ENCODE data around the gene MTMR3.

Gene MTMR3

GRCh38 chr22:30044369-30044768 lies 161.4 kb downstream of the MTMR3 start:
- TF ChIP-seq CREB1 (IDR thresholded peaks at IDR 0.05; ENCODE audit: low read depth) (no peak), TEAD4 (IDR thresholded peaks at IDR 0.05) (no peak), YY1 (IDR thresholded peaks at IDR 0.05; ENCODE audit: low read depth) (no peak), MAX (IDR thresholded peaks at IDR 0.05) (no peak), EP300 (IDR thresholded peaks at IDR 0.05; ENCODE audit: borderline replicate concordance) (no peak), NFIC (IDR thresholded peaks at IDR 0.05) (peak; percentile 29; the same call in 1 of the 2 replicates)

GRCh38 chr22:30044881-30045493 lies 162.0 kb downstream of the MTMR3 start:
- TF ChIP-seq TCF12 (IDR thresholded peaks at IDR 0.05; ENCODE audit: low read depth) (no peak), FOXM1 (IDR thresholded peaks at IDR 0.05; ENCODE audit: borderline replicate concordance, low read depth) (no peak), RAD21 (IDR thresholded peaks at IDR 0.05; ENCODE audit: low read depth) (no peak), YY1 (IDR thresholded peaks at IDR 0.05; ENCODE audit: low read depth) (no peak), EP300 (IDR thresholded peaks at IDR 0.05; ENCODE audit: borderline replicate concordance) (no peak)

- TF ChIP-seq ZBTB7A (IDR thresholded peaks at IDR 0.05; ENCODE audit: low read depth) (no peak), FOXM1 (IDR thresholded peaks at IDR 0.05; ENCODE audit: borderline replicate concordance, low read depth) (no peak), MAX (IDR thresholded peaks at IDR 0.05) (no peak), EP300 (IDR thresholded peaks at IDR 0.05; ENCODE audit: borderline replicate concordance) (no peak), TCF12 (IDR thresholded peaks at IDR 0.05; ENCODE audit: low read depth) (no peak), RAD21 (IDR thresholded peaks at IDR 0.05; ENCODE audit: low read depth) (no peak), YY1 (IDR thresholded peaks at IDR 0.05; ENCODE audit: low read depth) (no peak), EGR1 (IDR thresholded peaks at IDR 0.05) (no peak), USF1 (IDR thresholded peaks at IDR 0.05) (no peak), NFIC (IDR thresholded peaks at IDR 0.05) (no peak), TAF1 (IDR thresholded peaks at IDR 0.05; ENCODE audit: low read depth) (no peak), TEAD4 (IDR thresholded peaks at IDR 0.05) (no peak), CREB1 (IDR thresholded peaks at IDR 0.05; ENCODE audit: low read depth) (no peak), REST (IDR thresholded peaks at IDR 0.05; ENCODE audit: low read depth) (no peak), CEBPB (IDR thresholded peaks at IDR 0.05) (no peak)
Measured at GRCh38 chr22:30045494-30045887, 162.5 kb downstream of the MTMR3 start.

- TF ChIP-seq MAX (IDR thresholded peaks at IDR 0.05) (no peak), EGR1 (IDR thresholded peaks at IDR 0.05) (no peak), CREB1 (IDR thresholded peaks at IDR 0.05; ENCODE audit: low read depth) (no peak), TAF1 (IDR thresholded peaks at IDR 0.05; ENCODE audit: low read depth) (no peak)
Measured at GRCh38 chr22:30045901-30046715, 163.1 kb downstream of the MTMR3 start.

GRCh38 chr22:30046716-30047363 lies 163.9 kb downstream of the MTMR3 start:
- TF ChIP-seq EP300 (IDR thresholded peaks at IDR 0.05; ENCODE audit: borderline replicate concordance), result no peak

GRCh38 chr22:30047364-30047738 lies 164.4 kb downstream of the MTMR3 start:
- TF ChIP-seq CEBPB (IDR thresholded peaks at IDR 0.05), result no peak
- no peak for TF ChIP-seq YY1 (IDR thresholded peaks at IDR 0.05; ENCODE audit: low read depth)
- TF ChIP-seq REST (IDR thresholded peaks at IDR 0.05; ENCODE audit: low read depth), result no peak
- TF ChIP-seq TAF1 (IDR thresholded peaks at IDR 0.05; ENCODE audit: low read depth), result no peak
- peak; percentile 2; the same call in 1 of the 2 replicates for TF ChIP-seq RAD21 (IDR thresholded peaks at IDR 0.05; ENCODE audit: low read depth)

All from Ishikawa (cell line).